ENCODE measurements around the gene AK9.

Gene AK9

GRCh38 chr6:109456710-109457561 lies 234.1 kb downstream of the AK9 start:
- DNase-seq (ENCODE audit: low spot score): peak; percentile 60

GRCh38 chr6:109456111-109456583 lies 234.9 kb downstream of the AK9 start:
- no peak for DNase-seq (ENCODE audit: low spot score)

- DNase-seq (ENCODE audit: low spot score): peak; percentile 71
Observed at GRCh38 chr6:109455437-109456110, 235.4 kb downstream of the AK9 start, which contains the start of gene MICAL1. Gene MICAL1, minus strand, starts transcription at chr6:109455772. Its CDS starts 1,576 bp downstream, at chr6:109454196.

GRCh38 chr6:109454496-109455436 lies 236.2 kb downstream of the AK9 start:
- no peak for DNase-seq (ENCODE audit: low spot score)

- no peak for DNase-seq (ENCODE audit: low spot score)
Observed at GRCh38 chr6:109453594-109454495, 237.2 kb downstream of the AK9 start.

- no peak for DNase-seq (ENCODE audit: low spot score)
Observed at GRCh38 chr6:109453156-109453555, 237.8 kb downstream of the AK9 start.

- no peak for DNase-seq (ENCODE audit: low spot score)
Observed at GRCh38 chr6:109452181-109452580, 238.8 kb downstream of the AK9 start.

GRCh38 chr6:109451376-109451775 lies 239.6 kb downstream of the AK9 start:
- no peak for DNase-seq (ENCODE audit: low spot score)

GRCh38 chr6:109450801-109451200 lies 240.2 kb downstream of the AK9 start:
- no peak for DNase-seq (ENCODE audit: low spot score)

- no peak for DNase-seq (ENCODE audit: low spot score)
Observed at GRCh38 chr6:109449795-109450673, 241.0 kb downstream of the AK9 start.

- no peak for DNase-seq (ENCODE audit: low spot score)
Observed at GRCh38 chr6:109449064-109449794, 241.8 kb downstream of the AK9 start.

GRCh38 chr6:109448615-109449014 lies 242.4 kb downstream of the AK9 start:
- no peak for DNase-seq (ENCODE audit: low spot score)

- no peak for DNase-seq (ENCODE audit: low spot score)
Observed at GRCh38 chr6:109447878-109448555, 243.0 kb downstream of the AK9 start.

GRCh38 chr6:109447087-109447486 lies 243.9 kb downstream of the AK9 start:
- DNase-seq (ENCODE audit: low spot score): no peak

GRCh38 chr6:109446541-109446940 lies 244.5 kb downstream of the AK9 start:
- DNase-seq (ENCODE audit: low spot score): no peak

- DNase-seq (ENCODE audit: low spot score): no peak
Observed at GRCh38 chr6:109446072-109446471, 244.9 kb downstream of the AK9 start.

GRCh38 chr6:109445382-109445781 lies 245.6 kb downstream of the AK9 start:
- DNase-seq (ENCODE audit: low spot score): no peak

GRCh38 chr6:109443425-109443950 lies 247.5 kb downstream of the AK9 start:
- DNase-seq (ENCODE audit: low spot score): no peak
